Type B pancreatic cell (in vitro differentiated cells): ENCODE measurements around the gene TLR6. TPM values are rescaled to one million over a fixed set of nuclear protein-coding genes. Genes with fewer than 3 reads are reported as not detected.
"Not testable (repeated sequence)": the region's sequence is repeated elsewhere in the genome, so short reads cannot be mapped to it uniquely, and the experiment has no call there.

ENCODE experiments used
- DNase-seq: peaks from one replicate; pipeline ENCODE4 v3.0.0; 2021; ENCODE audit warnings: mixed read lengths; ENCODE audit not compliant: unreplicated experiment; ENCODE audit errors: extremely low spot score
- H3K27ac Mint-ChIP-seq: 2 replicates; pipeline ENCODE4 v1.8.0; 2021; ENCODE audit warnings: mild to moderate bottlenecking, mixed read lengths
- H3K27me3 Mint-ChIP-seq: 2 replicates; pipeline ENCODE4 v1.8.0; 2021; ENCODE audit warnings: mixed read lengths
- H3K36me3 Mint-ChIP-seq: 2 replicates; pipeline ENCODE4 v1.8.0; 2021; ENCODE audit warnings: mixed read lengths
- H3K4me1 Mint-ChIP-seq: one replicate; pipeline ENCODE4 v1.8.0; 2021; ENCODE audit warnings: mixed read lengths; ENCODE audit not compliant: unreplicated experiment
- H3K4me3 Mint-ChIP-seq: 2 replicates; pipeline ENCODE4 v1.8.0; 2021; ENCODE audit warnings: mild to moderate bottlenecking, mixed read lengths
- H3K9me3 Mint-ChIP-seq: 2 replicates; pipeline ENCODE4 v1.8.0; 2021; ENCODE audit warnings: mixed read lengths
- CTCF ChIP-seq: fragments of 200-600 bp; sonication (generic); conservative IDR thresholded peaks from 2 replicates; pipeline ENCODE4 v1.5.0; 2021; ENCODE audit warnings: antibody characterized with exemption, mild to moderate bottlenecking
- total RNA-seq: library from RNA; stranded (reverse); gene quantifications from 2 replicates; pipeline ENCODE4 v1.2.1, GENCODE V29; 2021; ENCODE audit warnings: low replicate concordance

TLR6 gene
- total RNA-seq, 1 donor from 2014 or later: 0.56 TPM

- no peak overlapping the region for H3K27ac Mint-ChIP-seq
- H3K4me3 Mint-ChIP-seq: no peak overlapping the region
- H3K27me3 Mint-ChIP-seq: peaks cover 3% of the 10 kb centered on the region
- H3K4me1 Mint-ChIP-seq: peaks cover 7% of the 10 kb centered on the region
- no peak for TF ChIP-seq CTCF
- no peaks in the 10 kb centered on the region for H3K36me3 Mint-ChIP-seq
- H3K9me3 Mint-ChIP-seq: peaks cover 6% of the 10 kb centered on the region
- no peak for DNase-seq
Measured at GRCh38 chr4:38815885-38816782, 40.5 kb downstream of the TLR6 start.

GRCh38 chr4:38814386-38814785, 42.2 kb downstream of the TLR6 start:
- no peaks in the 10 kb centered on the region for H3K36me3 Mint-ChIP-seq
- DNase-seq: no peak
- H3K27ac Mint-ChIP-seq: no peak overlapping the region
- no peak overlapping the region for H3K4me3 Mint-ChIP-seq
- TF ChIP-seq CTCF: no peak
- peaks cover 3% of the 10 kb centered on the region for H3K27me3 Mint-ChIP-seq
- H3K4me1 Mint-ChIP-seq: peaks cover 7% of the 10 kb centered on the region
- peaks cover 6% of the 10 kb centered on the region for H3K9me3 Mint-ChIP-seq

- TF ChIP-seq CTCF: no peak
- Mint-ChIP-seq H3K36me3 (no peaks in the 10 kb centered on the region), H3K27me3 (peaks cover 3% of the 10 kb centered on the region), H3K27ac (no peak overlapping the region), H3K4me3 (no peak overlapping the region), H3K4me1 (no peaks in the 10 kb centered on the region), H3K9me3 (no peaks in the 10 kb centered on the region)
- no peak for DNase-seq
Measured at GRCh38 chr4:38811297-38811696, 45.3 kb downstream of the TLR6 start.

- H3K36me3 Mint-ChIP-seq, H3K4me1 Mint-ChIP-seq, H3K9me3 Mint-ChIP-seq, H3K27me3 Mint-ChIP-seq, H3K27ac Mint-ChIP-seq, DNase-seq, H3K4me3 Mint-ChIP-seq: not testable (repeated sequence)
Measured at GRCh38 chr4:38807462-38807861, 49.2 kb downstream of the TLR6 start.

- DNase-seq, H3K36me3 Mint-ChIP-seq, H3K27me3 Mint-ChIP-seq, H3K4me1 Mint-ChIP-seq, H3K9me3 Mint-ChIP-seq, H3K4me3 Mint-ChIP-seq, H3K27ac Mint-ChIP-seq: not testable (repeated sequence)
Measured at GRCh38 chr4:38806251-38806650, 50.4 kb downstream of the TLR6 start.

GRCh38 chr4:38805530-38806145, 51.0 kb downstream of the TLR6 start:
- H3K4me1 Mint-ChIP-seq: peaks cover 4% of the 10 kb centered on the region
- TF ChIP-seq CTCF: no peak
- H3K27ac Mint-ChIP-seq: no peak overlapping the region
- H3K4me3 Mint-ChIP-seq: no peak overlapping the region
- DNase-seq: no peak
- H3K9me3 Mint-ChIP-seq: peaks cover 7% of the 10 kb centered on the region
- H3K36me3 Mint-ChIP-seq: peaks cover 3% of the 10 kb centered on the region
- no peaks in the 10 kb centered on the region for H3K27me3 Mint-ChIP-seq
